Measurements from ENCODE around the gene DYRK4. TPM values are rescaled to one million over a fixed set of nuclear protein-coding genes. Genes with fewer than 3 reads are reported as not detected.
A peak's percentile ranks its signal among the peaks of the same experiment; 100 is the strongest.

The DYRK4 gene
- total and polyA plus RNA-seq, 11 donors: 21.4 to 52.5 (median 31.1) TPM

DNA sequence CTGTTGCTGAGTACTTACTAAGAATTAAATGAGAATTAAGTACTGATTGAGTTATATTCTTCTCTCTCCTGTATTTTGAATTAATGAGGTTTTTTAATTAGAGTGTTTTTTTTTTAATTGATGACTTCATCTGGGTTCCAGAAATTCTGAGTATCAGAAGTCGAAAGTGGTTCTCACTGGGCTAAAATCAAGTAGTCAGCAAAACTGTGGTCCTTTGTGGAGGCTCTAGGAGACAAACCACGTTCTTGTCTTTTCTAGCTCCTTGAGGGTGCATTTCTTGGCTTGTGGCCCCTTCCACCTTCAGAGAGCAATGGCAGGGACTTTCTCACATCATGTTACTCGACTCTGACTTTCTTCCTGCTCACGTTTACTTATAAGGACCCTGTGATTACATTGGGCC, 8.1 kb upstream of the DYRK4 start:
- TF ChIP-seq POLR2A (IDR thresholded peaks at IDR 0.05): no peak
- TF ChIP-seq, protein P1, sequence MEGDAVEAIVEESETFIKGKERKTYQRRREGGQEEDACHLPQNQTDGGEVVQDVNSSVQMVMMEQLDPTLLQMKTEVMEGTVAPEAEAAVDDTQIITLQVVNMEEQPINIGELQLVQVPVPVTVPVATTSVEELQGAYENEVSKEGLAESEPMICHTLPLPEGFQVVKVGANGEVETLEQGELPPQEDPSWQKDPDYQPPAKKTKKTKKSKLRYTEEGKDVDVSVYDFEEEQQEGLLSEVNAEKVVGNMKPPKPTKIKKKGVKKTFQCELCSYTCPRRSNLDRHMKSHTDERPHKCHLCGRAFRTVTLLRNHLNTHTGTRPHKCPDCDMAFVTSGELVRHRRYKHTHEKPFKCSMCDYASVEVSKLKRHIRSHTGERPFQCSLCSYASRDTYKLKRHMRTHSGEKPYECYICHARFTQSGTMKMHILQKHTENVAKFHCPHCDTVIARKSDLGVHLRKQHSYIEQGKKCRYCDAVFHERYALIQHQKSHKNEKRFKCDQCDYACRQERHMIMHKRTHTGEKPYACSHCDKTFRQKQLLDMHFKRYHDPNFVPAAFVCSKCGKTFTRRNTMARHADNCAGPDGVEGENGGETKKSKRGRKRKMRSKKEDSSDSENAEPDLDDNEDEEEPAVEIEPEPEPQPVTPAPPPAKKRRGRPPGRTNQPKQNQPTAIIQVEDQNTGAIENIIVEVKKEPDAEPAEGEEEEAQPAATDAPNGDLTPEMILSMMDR (IDR thresholded peaks at IDR 0.05): no peak
- no peak for ATAC-seq
- no peak for DNase-seq
- 89 to 95% (median 92%) methylated on average over 4 of the region's 4 CpGs for WGBS, 4 donors
- no peak overlapping the region for H3K4me3 ChIP-seq
- no peak overlapping the region for H3K27ac ChIP-seq
- intact Hi-C loops (cut with DNase I): no loop called here
- H3K27me3 ChIP-seq: no peaks in the 10 kb centered on the region
- no peaks in the 10 kb centered on the region for H3K36me3 ChIP-seq
- peaks cover 0 to 28% (median 2%) of the 10 kb centered on the region in 12 donors for H3K4me1 ChIP-seq
- H3K9me3 ChIP-seq: no peaks in the 10 kb centered on the region

DNA sequence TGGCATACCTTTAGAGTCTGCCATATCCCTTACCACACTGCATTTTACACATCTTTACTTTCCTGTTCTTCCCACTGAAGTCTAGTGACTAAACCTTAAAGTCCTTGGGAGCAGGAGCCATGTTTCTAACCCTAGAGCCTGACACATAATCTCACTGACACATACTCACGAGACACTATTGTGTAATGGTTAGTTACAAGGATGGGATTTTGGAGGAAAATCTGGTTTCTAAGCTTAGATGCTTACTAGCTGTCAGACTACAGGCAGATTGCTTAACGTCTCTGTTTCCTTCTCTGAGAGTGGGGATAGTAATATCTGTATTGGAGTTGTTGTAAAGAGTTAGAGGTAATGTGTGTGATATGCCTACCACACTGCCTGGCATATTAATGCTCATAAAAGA, 6.2 kb upstream of the DYRK4 start:
- TF ChIP-seq POLR2A (IDR thresholded peaks at IDR 0.05): no peak
- TF ChIP-seq, protein P1 (IDR thresholded peaks at IDR 0.05): no peak
- Histone ChIP-seq H3K4me3 (no peak overlapping the region), H3K4me1 (peaks cover 0 to 28% (median 2%) of the 10 kb centered on the region in 12 donors), H3K27me3 (no peaks in the 10 kb centered on the region), H3K36me3 (no peaks in the 10 kb centered on the region), H3K9me3 (no peaks in the 10 kb centered on the region), H3K27ac (peak overlapping the region in 1 of 12 donors; percentile 73)
- ATAC-seq: peak in 1 of 4 donors; percentile 25
- 86 to 93% (median 91%) methylated on average over 2 of the region's 2 CpGs for WGBS, 4 donors
- intact Hi-C loops (cut with DNase I): no loop called here
- DNase-seq: no peak

DNA sequence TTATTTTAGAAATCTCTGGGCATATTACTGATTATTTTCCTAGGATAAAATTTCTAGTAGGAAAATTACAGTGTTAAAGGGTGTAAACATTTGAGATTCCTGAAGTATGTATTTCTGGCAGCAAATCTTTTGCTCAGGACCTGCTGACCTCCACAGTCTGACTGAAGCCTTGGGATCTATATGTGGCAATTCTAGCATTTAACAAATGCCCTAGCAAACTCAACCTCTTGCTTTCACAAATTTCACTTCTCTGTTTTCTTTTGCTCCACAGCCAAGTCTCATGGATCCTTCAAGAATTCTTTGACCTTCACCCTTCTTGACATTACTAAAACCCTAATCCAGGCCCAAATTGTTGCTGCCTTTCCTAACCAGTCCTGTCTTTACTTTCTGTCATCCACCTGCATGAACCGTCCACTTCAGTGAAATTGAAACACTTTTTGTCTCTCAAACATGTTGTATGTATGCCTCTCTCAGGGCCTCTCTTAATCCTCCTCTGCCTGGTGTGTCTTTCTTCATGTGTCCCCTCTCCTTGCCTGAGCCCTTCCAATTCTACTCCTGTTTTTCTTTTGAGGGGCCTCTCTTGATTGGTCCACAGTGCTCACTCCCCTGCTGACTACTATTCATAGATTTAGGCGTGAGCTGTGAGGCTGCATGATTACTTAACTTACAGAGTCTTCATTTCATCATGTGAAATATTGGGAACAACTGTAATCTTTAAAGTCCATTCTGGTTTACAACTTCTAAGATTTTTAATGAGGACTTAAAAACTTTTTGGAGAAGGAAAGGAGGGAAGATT, 5.1 kb upstream of the DYRK4 start:
- H3K9me3 ChIP-seq: no peaks in the 10 kb centered on the region
- H3K4me1 ChIP-seq: peaks cover 0 to 32% (median 4%) of the 10 kb centered on the region in 12 donors
- H3K4me3 ChIP-seq: no peak overlapping the region
- peak overlapping the region in 7 of 12 donors; percentile 13 to 73 (median 37) for H3K27ac ChIP-seq
- peak; percentile 57 to 84 (median 73) for ATAC-seq
- intact Hi-C loops (cut with DNase I): no loop called here
- TF ChIP-seq, protein P1 (IDR thresholded peaks at IDR 0.05): no peak
- TF ChIP-seq POLR2A (IDR thresholded peaks at IDR 0.05): no peak
- WGBS, 4 donors: 66 to 75% (median 71%) methylated on average over 2 of the region's 2 CpGs
- no peaks in the 10 kb centered on the region for H3K36me3 ChIP-seq
- H3K27me3 ChIP-seq: no peaks in the 10 kb centered on the region
- no peak for DNase-seq

DNA sequence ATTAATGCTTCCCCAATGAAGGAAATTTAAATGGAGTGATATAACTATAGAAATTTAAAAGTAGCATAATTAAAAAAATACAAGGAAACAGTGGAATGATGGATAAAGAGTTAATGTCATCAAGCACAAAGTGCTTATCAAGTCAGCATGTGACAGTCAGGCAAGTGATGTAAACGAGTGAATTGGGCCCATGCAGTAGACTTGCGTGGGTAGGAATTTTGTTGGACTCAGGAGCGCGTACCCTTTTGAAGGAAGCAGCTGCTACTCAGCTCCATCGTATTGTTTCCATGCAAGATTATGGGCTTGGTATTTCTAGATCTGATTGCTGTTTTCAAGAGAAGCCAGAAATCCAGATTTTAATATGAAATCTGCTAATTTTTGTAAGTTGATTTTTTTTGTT, 4.4 kb upstream of the DYRK4 start:
- DNase-seq: no peak
- Histone ChIP-seq H3K36me3 (no peaks in the 10 kb centered on the region), H3K4me3 (no peak overlapping the region), H3K27me3 (no peaks in the 10 kb centered on the region), H3K4me1 (peaks cover 0 to 38% (median 7%) of the 10 kb centered on the region in 12 donors), H3K27ac (peak overlapping the region in 6 of 12 donors; percentile 13 to 73 (median 30)), H3K9me3 (no peaks in the 10 kb centered on the region)
- 57 to 64% (median 58%) methylated on average over 5 of the region's 5 CpGs for WGBS, 4 donors
- intact Hi-C loops (cut with DNase I): no loop called here
- no peak for ATAC-seq
- TF ChIP-seq POLR2A (IDR thresholded peaks at IDR 0.05): no peak
- TF ChIP-seq, protein P1 (IDR thresholded peaks at IDR 0.05): no peak

Data from heart left ventricle (tissue), 16 donors.